Mesothelial cell of epicardium (in vitro differentiated cells): ENCODE measurements around the gene FILIP1L. TPM values are rescaled to one million over a fixed set of nuclear protein-coding genes. Genes with fewer than 3 reads are reported as not detected.

Experiments
- DNase-seq, 2 experiments: peaks; one replicate each; pipeline ENCODE4 v3.0.0; 2021; ENCODE audit warnings: low spot score in 2 of 2; ENCODE audit not compliant: unreplicated experiment in 2 of 2
- H3K27ac Mint-ChIP-seq: 2 replicates; pipeline ENCODE4 v1.8.0; 2021; ENCODE audit warnings: mixed read lengths
- H3K27me3 Mint-ChIP-seq: 2 replicates; pipeline ENCODE4 v1.8.0; 2021; ENCODE audit warnings: low read depth, mixed read lengths
- H3K36me3 Mint-ChIP-seq: 2 replicates; pipeline ENCODE4 v1.8.0; 2021; ENCODE audit warnings: mixed read lengths
- H3K4me1 Mint-ChIP-seq: 2 replicates; pipeline ENCODE4 v1.8.0; 2021; ENCODE audit warnings: mixed read lengths
- H3K4me3 Mint-ChIP-seq: 2 replicates; pipeline ENCODE4 v1.8.0; 2021; ENCODE audit warnings: mild to moderate bottlenecking, moderate library complexity, mixed read lengths
- H3K9me3 Mint-ChIP-seq: 2 replicates; pipeline ENCODE4 v1.8.0; 2021; ENCODE audit warnings: mixed read lengths
- total RNA-seq: library from RNA; stranded (reverse); gene quantifications from 3 replicates; pipeline ENCODE4 v1.2.1, GENCODE V29; 2021
- TF ChIP-seq, protein P1 (sequence below): fragments of 200-600 bp; sonication (generic); IDR thresholded peaks from one replicate; pipeline ENCODE4 v1.5.0; 2021; ENCODE audit warnings: antibody characterized with exemption; ENCODE audit not compliant: unreplicated experiment

The FILIP1L gene
- total RNA-seq, 1 donor from 2014 or later: 15.7 TPM

GRCh38 chr3:100003609-100004503, 110.4 kb downstream of the FILIP1L start:
- DNase-seq: no peak
- TF ChIP-seq, protein P1, sequence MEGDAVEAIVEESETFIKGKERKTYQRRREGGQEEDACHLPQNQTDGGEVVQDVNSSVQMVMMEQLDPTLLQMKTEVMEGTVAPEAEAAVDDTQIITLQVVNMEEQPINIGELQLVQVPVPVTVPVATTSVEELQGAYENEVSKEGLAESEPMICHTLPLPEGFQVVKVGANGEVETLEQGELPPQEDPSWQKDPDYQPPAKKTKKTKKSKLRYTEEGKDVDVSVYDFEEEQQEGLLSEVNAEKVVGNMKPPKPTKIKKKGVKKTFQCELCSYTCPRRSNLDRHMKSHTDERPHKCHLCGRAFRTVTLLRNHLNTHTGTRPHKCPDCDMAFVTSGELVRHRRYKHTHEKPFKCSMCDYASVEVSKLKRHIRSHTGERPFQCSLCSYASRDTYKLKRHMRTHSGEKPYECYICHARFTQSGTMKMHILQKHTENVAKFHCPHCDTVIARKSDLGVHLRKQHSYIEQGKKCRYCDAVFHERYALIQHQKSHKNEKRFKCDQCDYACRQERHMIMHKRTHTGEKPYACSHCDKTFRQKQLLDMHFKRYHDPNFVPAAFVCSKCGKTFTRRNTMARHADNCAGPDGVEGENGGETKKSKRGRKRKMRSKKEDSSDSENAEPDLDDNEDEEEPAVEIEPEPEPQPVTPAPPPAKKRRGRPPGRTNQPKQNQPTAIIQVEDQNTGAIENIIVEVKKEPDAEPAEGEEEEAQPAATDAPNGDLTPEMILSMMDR: no peak
- H3K27me3 Mint-ChIP-seq: no peaks in the 10 kb centered on the region
- no peaks in the 10 kb centered on the region for H3K36me3 Mint-ChIP-seq
- peaks cover 4% of the 10 kb centered on the region for H3K9me3 Mint-ChIP-seq
- H3K4me3 Mint-ChIP-seq: no peak overlapping the region
- H3K4me1 Mint-ChIP-seq: peaks cover 62% of the 10 kb centered on the region
- H3K27ac Mint-ChIP-seq: peak overlapping the region; percentile 83

GRCh38 chr3:100002599-100003350, 111.5 kb downstream of the FILIP1L start:
- peaks cover 55% of the 10 kb centered on the region for H3K4me1 Mint-ChIP-seq
- H3K9me3 Mint-ChIP-seq: peaks cover 10% of the 10 kb centered on the region
- H3K27ac Mint-ChIP-seq: peak overlapping the region; percentile 83
- H3K4me3 Mint-ChIP-seq: no peak overlapping the region
- H3K27me3 Mint-ChIP-seq: no peaks in the 10 kb centered on the region
- H3K36me3 Mint-ChIP-seq: peaks cover 2% of the 10 kb centered on the region
- TF ChIP-seq, protein P1: no peak
- peak; percentile 27 to 57 for DNase-seq

GRCh38 chr3:100001526-100002270, 112.6 kb downstream of the FILIP1L start:
- H3K4me3 Mint-ChIP-seq: no peak overlapping the region
- peak overlapping the region; percentile 83 for H3K27ac Mint-ChIP-seq
- peaks cover 10% of the 10 kb centered on the region for H3K9me3 Mint-ChIP-seq

DNA sequence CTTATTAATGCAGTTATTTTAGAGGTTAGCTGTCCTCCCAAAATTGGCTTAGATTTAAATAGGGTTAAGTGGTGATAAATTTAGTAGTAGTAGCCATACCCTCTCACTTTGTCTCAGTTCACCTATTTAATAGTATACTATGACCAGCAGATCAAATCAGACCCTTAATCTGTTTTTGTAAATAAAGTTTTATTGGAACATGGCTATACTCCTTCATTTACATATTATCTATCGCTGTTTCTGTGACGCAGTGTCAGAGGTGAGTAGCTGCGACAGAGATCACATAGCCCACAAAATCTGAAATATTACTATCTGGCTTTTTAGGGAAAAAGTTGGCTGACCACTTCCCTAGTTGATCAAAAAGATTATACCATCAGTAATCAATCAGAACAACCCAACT, 113.2 kb downstream of the FILIP1L start:
- H3K36me3 Mint-ChIP-seq: peaks cover 5% of the 10 kb centered on the region
- no peaks in the 10 kb centered on the region for H3K27me3 Mint-ChIP-seq
- TF ChIP-seq, protein P1: no peak
- peak overlapping the region; percentile 83 for H3K27ac Mint-ChIP-seq
- peaks cover 14% of the 10 kb centered on the region for H3K9me3 Mint-ChIP-seq
- H3K4me1 Mint-ChIP-seq: peaks cover 39% of the 10 kb centered on the region
- H3K4me3 Mint-ChIP-seq: no peak overlapping the region
- DNase-seq: no peak

More at GRCh38 chr3:100001526-100002270, 112.6 kb downstream of the FILIP1L start:
- H3K36me3 Mint-ChIP-seq: peaks cover 2% of the 10 kb centered on the region
- H3K27me3 Mint-ChIP-seq: no peaks in the 10 kb centered on the region
- no peak for DNase-seq
- peaks cover 45% of the 10 kb centered on the region for H3K4me1 Mint-ChIP-seq
- TF ChIP-seq, protein P1: no peak

DNA sequence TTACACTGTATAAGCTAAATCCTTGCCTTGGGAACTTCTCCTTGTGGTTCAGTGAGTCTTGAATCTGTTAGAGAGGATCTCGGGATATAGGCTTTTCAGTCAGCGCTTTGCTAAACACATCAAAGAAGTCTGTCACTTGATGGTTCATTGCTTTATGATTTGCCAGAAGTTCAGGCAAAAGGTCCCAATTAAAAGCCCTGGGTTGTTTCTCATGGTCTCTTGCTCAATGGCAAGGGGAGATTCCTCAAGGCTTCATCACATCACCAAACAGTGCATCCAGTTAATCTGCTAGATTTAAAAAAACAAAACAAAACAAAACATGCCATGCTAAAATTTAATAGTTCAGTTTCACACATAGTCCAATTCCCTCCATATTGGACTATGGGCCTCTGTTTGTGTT, 114.8 kb downstream of the FILIP1L start:
- Mint-ChIP-seq H3K27me3 (no peaks in the 10 kb centered on the region), H3K4me1 (peaks cover 29% of the 10 kb centered on the region), H3K9me3 (peaks cover 23% of the 10 kb centered on the region), H3K4me3 (no peak overlapping the region), H3K36me3 (peaks cover 12% of the 10 kb centered on the region), H3K27ac (no peak overlapping the region)
- no peak for DNase-seq
- TF ChIP-seq, protein P1: no peak
